Measurements from ENCODE around the gene SPAG4. TPM values are rescaled to one million over a fixed set of nuclear protein-coding genes. Genes with fewer than 3 reads are reported as not detected.

Gene SPAG4
- total and polyA plus RNA-seq, 2 experiments from 2014 or later, result 2.7 to 2.9 TPM

DNA sequence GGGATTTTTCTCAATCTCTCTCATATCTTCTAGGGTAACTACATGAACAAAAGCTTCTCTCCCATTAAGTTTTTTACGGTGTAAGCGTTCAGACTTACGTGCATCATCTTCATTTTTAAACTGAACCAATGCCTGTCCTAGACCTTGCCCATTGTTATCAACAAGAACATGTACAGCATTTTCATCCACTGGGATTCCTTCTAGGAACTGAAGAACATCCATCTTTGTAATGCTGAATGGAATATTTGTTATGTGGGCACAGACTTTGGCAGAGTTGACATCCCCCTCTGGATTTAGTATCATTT is 37.8 kb downstream of the SPAG4 start:
- peaks cover 14% of the 10 kb centered on the region; the same call in 2 of the 3 replicates for H3K36me3 Mint-ChIP-seq (ENCODE audit: low read depth)
- H3K79me2 ChIP-seq (replicated peaks; ENCODE audit: insufficient read depth), result peaks cover 100% of the 10 kb centered on the region
- H3K27me3 ChIP-seq (ENCODE audit: insufficient read depth), result no peaks in the 10 kb centered on the region
- ATAC-seq (no peak), DNase-seq (ENCODE audit: low spot score) (no peak)
- TF ChIP-seq EZH2 (IDR thresholded peaks at IDR 0.05; ENCODE audit: low read depth, unreplicated experiment) (no peak), CREB1 (CRISPR knock-in tag; IDR thresholded peaks at IDR 0.05; ENCODE audit: low read depth) (no peak), EZH2phosphoT487 (IDR thresholded peaks at IDR 0.05; ENCODE audit: unreplicated experiment) (no peak), NANOG (IDR thresholded peaks at IDR 0.05; ENCODE audit: borderline replicate concordance) (no peak), STAT1 (IDR thresholded peaks at IDR 0.05; ENCODE audit: unreplicated experiment) (no peak), POLR2AphosphoS5 (IDR thresholded peaks at IDR 0.05; ENCODE audit: low read depth) (no peak)
- TF ChIP-seq, protein P1, sequence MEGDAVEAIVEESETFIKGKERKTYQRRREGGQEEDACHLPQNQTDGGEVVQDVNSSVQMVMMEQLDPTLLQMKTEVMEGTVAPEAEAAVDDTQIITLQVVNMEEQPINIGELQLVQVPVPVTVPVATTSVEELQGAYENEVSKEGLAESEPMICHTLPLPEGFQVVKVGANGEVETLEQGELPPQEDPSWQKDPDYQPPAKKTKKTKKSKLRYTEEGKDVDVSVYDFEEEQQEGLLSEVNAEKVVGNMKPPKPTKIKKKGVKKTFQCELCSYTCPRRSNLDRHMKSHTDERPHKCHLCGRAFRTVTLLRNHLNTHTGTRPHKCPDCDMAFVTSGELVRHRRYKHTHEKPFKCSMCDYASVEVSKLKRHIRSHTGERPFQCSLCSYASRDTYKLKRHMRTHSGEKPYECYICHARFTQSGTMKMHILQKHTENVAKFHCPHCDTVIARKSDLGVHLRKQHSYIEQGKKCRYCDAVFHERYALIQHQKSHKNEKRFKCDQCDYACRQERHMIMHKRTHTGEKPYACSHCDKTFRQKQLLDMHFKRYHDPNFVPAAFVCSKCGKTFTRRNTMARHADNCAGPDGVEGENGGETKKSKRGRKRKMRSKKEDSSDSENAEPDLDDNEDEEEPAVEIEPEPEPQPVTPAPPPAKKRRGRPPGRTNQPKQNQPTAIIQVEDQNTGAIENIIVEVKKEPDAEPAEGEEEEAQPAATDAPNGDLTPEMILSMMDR (conservative IDR thresholded peaks at IDR 0.05; ENCODE audit: low read depth in 2 of 2), result no peak
- TF ChIP-seq, protein P2, sequence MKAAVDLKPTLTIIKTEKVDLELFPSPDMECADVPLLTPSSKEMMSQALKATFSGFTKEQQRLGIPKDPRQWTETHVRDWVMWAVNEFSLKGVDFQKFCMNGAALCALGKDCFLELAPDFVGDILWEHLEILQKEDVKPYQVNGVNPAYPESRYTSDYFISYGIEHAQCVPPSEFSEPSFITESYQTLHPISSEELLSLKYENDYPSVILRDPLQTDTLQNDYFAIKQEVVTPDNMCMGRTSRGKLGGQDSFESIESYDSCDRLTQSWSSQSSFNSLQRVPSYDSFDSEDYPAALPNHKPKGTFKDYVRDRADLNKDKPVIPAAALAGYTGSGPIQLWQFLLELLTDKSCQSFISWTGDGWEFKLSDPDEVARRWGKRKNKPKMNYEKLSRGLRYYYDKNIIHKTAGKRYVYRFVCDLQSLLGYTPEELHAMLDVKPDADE (IDR thresholded peaks at IDR 0.05), result no peak
- no peaks in the 10 kb centered on the region for H3K9me3 Mint-ChIP-seq
- H2AFZ ChIP-seq, result no peak overlapping the region
- no peaks in the 10 kb centered on the region for H3K9me2 ChIP-seq (ENCODE audit: insufficient read depth)
- peaks cover 5% of the 10 kb centered on the region; the same call in 2 of the 3 replicates for H3K4me1 Mint-ChIP-seq
- no peak overlapping the region for H3K4me3 ChIP-seq
- H3K4me2 ChIP-seq, result no peak overlapping the region
- H3F3A ChIP-seq (replicated peaks; ENCODE audit: low read depth), result 0 out of 2 replicates have a peak, but pooled peaks cover 5% of the 10 kb centered on the region
- H3K4me1 ChIP-seq (ENCODE audit: insufficient read depth), result peaks cover 7% of the 10 kb centered on the region
- H3K36me3 ChIP-seq (ENCODE audit: insufficient read depth), result peaks cover 11% of the 10 kb centered on the region
- no peak overlapping the region for H3K27ac Mint-ChIP-seq
- H3K27ac ChIP-seq (ENCODE audit: low read depth), result no peak overlapping the region
- no peak overlapping the region for H3K4me3 Mint-ChIP-seq
- H3K27me3 Mint-ChIP-seq (ENCODE audit: insufficient read depth, low read depth, poor library complexity), result no peaks in the 10 kb centered on the region
- H4K20me1 ChIP-seq (replicated peaks; ENCODE audit: insufficient read depth), result peaks cover 87% of the 10 kb centered on the region

DNA sequence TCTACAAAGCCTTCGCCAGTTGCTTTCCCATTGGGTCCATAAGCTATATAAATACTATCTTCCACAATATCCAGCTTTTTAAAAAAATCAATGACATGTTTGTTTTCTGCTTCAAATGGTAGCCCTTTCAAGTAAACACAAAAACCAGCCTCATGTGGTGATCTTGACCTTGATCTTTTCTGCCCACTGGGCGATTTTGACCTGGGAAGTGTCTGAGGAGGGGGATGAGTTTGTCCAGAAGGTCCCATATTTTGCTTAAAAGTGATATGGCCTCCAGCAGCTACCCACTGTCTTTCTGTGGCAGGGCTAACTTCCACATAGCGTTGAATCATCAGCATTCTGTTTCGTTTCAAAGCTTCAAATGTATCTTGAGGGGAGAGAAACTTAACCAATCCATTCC is 38.3 kb downstream of the SPAG4 start:
- H3K4me3 Mint-ChIP-seq, result no peak overlapping the region
- no peaks in the 10 kb centered on the region for H3K27me3 ChIP-seq (ENCODE audit: insufficient read depth)
- no peaks in the 10 kb centered on the region for H3K27me3 Mint-ChIP-seq (ENCODE audit: insufficient read depth, low read depth, poor library complexity)
- ATAC-seq (no peak), DNase-seq (ENCODE audit: low spot score) (no peak)
- H3F3A ChIP-seq (replicated peaks; ENCODE audit: low read depth), result 0 out of 2 replicates have a peak, but pooled peaks cover 5% of the 10 kb centered on the region
- peaks cover 12% of the 10 kb centered on the region; the same call in 2 of the 3 replicates for H3K36me3 Mint-ChIP-seq (ENCODE audit: low read depth)
- H3K4me2 ChIP-seq, result no peak overlapping the region
- H3K36me3 ChIP-seq (ENCODE audit: insufficient read depth), result peaks cover 11% of the 10 kb centered on the region
- H2AFZ ChIP-seq, result no peak overlapping the region
- peaks cover 5% of the 10 kb centered on the region; the same call in 2 of the 3 replicates for H3K4me1 Mint-ChIP-seq
- no peak overlapping the region for H3K27ac Mint-ChIP-seq
- H3K79me2 ChIP-seq (replicated peaks; ENCODE audit: insufficient read depth), result peaks cover 100% of the 10 kb centered on the region
- H3K9me3 Mint-ChIP-seq, result no peaks in the 10 kb centered on the region
- H3K9me2 ChIP-seq (ENCODE audit: insufficient read depth), result no peaks in the 10 kb centered on the region
- H3K27ac ChIP-seq (ENCODE audit: low read depth), result no peak overlapping the region
- H4K20me1 ChIP-seq (replicated peaks; ENCODE audit: insufficient read depth), result peaks cover 87% of the 10 kb centered on the region
- peaks cover 10% of the 10 kb centered on the region for H3K4me1 ChIP-seq (ENCODE audit: insufficient read depth)
- no peak overlapping the region for H3K4me3 ChIP-seq
- TF ChIP-seq, protein P3, sequence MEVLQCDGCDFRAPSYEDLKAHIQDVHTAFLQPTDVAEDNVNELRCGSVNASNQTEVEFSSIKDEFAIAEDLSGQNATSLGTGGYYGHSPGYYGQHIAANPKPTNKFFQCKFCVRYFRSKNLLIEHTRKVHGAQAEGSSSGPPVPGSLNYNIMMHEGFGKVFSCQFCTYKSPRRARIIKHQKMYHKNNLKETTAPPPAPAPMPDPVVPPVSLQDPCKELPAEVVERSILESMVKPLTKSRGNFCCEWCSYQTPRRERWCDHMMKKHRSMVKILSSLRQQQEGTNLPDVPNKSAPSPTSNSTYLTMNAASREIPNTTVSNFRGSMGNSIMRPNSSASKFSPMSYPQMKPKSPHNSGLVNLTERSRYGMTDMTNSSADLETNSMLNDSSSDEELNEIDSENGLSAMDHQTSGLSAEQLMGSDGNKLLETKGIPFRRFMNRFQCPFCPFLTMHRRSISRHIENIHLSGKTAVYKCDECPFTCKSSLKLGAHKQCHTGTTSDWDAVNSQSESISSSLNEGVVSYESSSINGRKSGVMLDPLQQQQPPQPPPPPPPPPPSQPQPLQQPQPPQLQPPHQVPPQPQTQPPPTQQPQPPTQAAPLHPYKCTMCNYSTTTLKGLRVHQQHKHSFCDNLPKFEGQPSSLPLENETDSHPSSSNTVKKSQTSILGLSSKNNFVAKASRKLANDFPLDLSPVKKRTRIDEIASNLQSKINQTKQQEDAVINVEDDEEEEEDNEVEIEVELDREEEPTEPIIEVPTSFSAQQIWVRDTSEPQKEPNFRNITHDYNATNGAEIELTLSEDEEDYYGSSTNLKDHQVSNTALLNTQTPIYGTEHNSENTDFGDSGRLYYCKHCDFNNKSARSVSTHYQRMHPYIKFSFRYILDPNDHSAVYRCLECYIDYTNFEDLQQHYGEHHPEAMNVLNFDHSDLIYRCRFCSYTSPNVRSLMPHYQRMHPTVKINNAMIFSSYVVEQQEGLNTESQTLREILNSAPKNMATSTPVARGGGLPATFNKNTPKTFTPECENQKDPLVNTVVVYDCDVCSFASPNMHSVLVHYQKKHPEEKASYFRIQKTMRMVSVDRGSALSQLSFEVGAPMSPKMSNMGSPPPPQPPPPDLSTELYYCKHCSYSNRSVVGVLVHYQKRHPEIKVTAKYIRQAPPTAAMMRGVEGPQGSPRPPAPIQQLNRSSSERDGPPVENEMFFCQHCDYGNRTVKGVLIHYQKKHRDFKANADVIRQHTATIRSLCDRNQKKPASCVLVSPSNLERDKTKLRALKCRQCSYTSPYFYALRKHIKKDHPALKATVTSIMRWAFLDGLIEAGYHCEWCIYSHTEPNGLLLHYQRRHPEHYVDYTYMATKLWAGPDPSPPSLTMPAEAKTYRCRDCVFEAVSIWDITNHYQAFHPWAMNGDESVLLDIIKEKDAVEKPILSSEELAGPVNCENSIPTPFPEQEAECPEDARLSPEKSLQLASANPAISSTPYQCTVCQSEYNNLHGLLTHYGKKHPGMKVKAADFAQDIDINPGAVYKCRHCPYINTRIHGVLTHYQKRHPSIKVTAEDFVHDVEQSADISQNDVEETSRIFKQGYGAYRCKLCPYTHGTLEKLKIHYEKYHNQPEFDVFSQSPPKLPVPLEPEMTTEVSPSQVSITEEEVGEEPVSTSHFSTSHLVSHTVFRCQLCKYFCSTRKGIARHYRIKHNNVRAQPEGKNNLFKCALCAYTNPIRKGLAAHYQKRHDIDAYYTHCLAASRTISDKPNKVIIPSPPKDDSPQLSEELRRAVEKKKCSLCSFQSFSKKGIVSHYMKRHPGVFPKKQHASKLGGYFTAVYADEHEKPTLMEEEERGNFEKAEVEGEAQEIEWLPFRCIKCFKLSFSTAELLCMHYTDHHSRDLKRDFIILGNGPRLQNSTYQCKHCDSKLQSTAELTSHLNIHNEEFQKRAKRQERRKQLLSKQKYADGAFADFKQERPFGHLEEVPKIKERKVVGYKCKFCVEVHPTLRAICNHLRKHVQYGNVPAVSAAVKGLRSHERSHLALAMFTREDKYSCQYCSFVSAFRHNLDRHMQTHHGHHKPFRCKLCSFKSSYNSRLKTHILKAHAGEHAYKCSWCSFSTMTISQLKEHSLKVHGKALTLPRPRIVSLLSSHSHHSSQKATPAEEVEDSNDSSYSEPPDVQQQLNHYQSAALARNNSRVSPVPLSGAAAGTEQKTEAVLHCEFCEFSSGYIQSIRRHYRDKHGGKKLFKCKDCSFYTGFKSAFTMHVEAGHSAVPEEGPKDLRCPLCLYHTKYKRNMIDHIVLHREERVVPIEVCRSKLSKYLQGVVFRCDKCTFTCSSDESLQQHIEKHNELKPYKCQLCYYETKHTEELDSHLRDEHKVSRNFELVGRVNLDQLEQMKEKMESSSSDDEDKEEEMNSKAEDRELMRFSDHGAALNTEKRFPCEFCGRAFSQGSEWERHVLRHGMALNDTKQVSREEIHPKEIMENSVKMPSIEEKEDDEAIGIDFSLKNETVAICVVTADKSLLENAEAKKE (CRISPR knock-in tag; IDR thresholded peaks at IDR 0.05), result no peak
- TF ChIP-seq EZH2phosphoT487 (IDR thresholded peaks at IDR 0.05; ENCODE audit: unreplicated experiment) (no peak), CREB1 (CRISPR knock-in tag; IDR thresholded peaks at IDR 0.05; ENCODE audit: low read depth) (no peak)
